GM18907 (cell line): ENCODE results near the gene DUSP11.
"Not testable (repeated sequence)": the region's sequence is repeated elsewhere in the genome, so short reads cannot be mapped to it uniquely, and the experiment has no call there.

Experiments
- ATAC-seq: cut with Tn5 transposase; IDR thresholded peaks from one replicate; pipeline ENCODE4 v1.9.1; 2021; ENCODE audit warnings: mild to moderate bottlenecking, moderate library complexity; ENCODE audit not compliant: unreplicated experiment

Gene DUSP11

DNA sequence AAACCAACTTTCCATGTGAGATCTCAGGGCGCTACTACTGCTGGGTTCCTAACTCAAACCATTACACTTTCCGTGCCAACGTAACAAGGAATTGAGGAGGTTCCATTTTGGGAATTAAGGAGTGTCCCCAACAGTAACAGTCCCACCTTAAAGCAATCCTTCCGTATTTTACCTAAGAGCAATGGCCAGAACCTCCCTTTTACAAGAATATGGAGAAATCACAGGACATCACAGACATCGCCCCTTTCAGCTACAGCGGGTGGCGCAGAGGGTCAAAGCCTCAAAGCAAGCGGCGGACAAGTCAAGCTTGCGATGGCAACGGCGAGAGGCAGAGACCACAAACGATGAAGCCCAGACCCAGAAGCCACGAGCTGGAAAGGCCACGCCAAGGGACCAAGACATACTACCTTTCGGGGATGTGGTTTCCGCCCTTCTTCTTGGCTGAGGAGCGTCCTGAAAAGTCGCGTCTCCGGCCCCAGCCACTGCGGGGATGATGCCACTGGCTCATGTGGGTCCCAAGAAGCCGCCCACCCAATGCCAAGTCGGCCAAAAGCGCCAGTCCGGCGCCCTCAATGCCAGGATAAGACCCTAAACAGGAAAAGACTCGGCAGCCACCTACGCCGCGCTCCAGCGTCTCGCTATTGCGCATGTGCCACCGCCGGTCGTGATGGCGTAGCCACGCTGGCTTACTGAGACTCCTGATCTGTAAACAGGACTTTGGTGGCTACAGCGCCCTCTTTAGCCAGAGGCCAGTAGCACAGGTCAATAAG lies at the start of gene DUSP11:
Gene DUSP11, minus strand, starts transcription at position 637 of the 770 bp plus-strand sequence. Its CDS starts 129 bp downstream, at position 508.
- ATAC-seq, result peak; percentile 99

DNA sequence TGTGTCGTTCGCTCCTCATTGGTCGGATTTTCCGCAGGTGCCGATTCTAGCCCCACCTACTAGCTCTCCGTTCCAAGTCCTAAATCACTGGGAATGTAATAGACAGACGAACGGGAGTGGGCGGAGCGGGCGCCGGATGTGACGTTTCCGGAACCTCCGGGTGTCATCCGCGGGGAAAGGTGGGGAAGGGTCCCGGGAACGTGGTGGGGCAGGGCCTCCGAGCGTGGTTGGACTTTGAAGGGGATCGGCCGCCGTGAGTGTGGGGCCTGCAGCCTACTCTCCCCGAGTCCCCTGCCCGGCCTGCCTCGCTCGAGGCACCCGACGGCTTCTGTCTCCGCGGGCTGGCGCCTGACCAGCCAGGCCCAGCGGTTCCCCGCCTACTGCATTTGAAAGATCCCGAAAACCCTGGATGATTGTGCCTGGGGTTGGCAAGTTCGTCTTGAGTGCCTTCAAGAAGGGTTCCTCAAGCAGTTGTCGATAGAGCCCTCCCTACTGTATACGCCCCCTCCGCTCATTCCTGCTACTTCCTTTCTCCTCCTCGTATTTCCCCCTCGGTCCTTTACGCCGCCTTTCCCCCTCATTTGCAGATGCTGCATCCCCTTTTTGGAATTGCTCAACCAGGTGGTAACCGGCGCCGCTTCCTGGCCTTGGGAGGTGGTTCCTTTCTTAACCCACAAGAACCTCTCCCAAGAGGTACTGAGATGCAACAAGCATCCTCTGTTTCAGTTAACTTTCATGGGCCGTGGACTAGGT lies 49.1 kb upstream of the DUSP11 start, which contains the start of gene STAMBP:
Gene STAMBP, plus strand, starts transcription at position 144 of the 753 bp plus-strand sequence. CDS start 1,896 bp downstream, outside the sequence.
- peak; percentile 79 for ATAC-seq

DNA sequence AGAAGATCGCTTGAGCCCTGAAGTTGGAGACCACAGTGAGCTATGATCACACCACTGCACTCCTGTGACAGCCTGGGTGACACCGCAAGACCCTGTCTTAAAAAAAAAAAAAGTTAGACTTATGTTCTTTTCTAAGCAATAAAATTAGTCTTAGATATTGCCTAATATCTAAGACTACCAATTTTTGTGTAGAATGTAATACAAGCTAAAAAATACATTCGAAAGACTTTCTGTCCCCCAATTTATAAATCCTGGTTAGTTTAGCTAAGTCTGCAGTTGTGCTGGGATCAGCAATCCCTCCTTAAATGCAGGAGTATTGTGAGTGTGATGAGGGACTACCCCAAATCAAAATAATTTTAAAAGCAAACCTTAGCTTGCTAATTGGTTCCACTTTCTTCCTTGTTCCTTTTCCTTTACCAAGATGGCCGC lies 48.5 kb upstream of the DUSP11 start:
- no peak for ATAC-seq

DNA sequence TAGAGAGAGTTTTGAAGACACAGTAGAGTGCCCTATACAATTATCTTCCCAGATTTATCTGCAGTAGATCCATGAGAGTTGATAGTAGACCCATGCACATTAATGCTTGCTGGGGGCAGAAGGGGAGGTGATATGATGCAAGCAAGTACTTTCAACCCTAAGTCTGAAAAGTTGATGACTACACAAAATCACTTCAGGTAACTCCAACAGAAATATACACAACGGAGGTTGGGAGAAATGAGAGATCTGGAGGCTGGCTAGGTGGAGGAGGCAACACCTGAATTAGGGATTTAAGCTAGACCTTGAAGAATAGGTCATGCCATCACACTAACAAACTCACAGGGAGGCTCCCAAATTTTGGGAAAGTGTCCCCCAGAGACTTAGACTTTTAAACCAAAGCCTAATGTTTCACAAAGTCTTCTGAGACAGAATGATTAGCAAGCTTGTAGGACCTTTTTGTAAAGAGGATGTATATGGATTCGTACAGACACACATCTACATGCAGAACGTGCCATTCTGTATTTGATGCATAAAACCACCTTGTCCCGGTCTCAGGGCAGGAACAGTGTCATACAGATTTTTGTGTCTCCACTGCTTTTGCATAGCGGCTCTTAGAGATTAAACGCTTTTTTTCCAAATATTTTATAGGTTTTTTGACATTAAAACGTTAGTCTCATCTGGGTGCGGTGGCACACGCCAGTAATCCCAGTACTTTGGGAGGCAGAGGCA lies 47.9 kb upstream of the DUSP11 start:
- ATAC-seq, result no peak

DNA sequence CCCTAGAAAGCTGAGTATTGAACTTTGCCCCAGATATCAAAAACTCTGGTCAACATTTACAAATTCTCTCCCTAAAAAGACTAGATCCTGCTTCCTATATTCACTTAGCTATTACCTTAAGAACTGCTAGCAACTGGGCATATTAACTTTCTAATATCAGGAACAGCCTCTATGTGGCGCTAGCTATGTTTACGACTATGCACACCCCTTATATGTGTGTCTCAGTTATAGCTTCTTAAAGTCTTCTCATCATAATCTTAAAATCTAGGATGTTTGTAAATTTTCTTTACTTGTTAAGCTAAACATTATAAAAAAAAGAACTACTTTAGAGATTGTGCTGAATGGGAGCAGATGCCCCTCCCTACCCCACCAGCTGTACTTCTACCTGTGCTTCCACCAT lies 47.1 kb upstream of the DUSP11 start:
- ATAC-seq, result no peak

DNA sequence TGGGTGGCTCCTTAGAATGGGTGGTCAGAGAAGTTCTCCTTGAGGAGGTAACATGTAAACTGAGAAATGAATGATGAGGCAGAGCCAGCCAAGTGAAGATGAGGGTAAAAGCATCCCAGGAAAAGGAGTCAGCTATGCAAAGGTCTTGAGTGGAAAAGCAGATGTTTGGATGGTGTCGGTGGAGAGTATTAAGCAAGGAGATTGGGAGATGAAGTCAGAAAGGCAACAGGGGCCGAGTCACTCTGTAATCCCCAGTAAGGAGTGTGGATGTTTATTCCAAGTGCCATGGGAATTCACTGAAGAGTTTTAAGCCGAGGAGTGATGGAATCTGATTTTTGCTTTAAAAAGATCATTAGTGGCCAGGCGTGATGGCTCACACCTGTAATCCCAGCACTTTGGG lies 45.5 kb upstream of the DUSP11 start:
- ATAC-seq, result no peak

DNA sequence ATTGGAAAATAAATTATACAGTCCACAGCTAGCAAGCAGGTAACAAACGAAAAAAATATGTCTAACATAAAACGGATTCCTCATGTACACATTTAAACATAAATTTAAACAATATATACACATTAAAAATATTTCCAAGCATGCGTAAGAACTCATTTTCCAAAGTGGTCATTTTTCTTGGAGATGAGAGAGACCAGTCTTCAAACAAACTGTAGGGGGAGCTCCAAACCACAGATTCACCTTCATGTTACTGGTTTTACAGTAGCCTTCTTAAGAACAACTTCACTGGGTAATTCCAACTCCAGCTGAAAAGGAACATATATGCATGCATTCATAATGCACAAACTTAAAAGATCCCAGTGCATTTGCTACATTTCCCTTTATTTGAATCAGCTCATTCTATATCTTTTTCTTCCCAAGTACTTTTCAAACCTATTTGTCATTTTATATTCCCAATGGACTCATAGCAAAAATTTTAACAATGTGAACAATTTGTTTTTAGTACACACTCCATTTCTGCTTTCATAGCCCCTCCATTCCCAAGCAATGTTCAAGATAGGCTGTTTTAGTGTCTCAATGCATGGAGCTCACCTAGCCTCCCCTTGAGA lies 44.1 kb upstream of the DUSP11 start:
- no peak for ATAC-seq

DNA sequence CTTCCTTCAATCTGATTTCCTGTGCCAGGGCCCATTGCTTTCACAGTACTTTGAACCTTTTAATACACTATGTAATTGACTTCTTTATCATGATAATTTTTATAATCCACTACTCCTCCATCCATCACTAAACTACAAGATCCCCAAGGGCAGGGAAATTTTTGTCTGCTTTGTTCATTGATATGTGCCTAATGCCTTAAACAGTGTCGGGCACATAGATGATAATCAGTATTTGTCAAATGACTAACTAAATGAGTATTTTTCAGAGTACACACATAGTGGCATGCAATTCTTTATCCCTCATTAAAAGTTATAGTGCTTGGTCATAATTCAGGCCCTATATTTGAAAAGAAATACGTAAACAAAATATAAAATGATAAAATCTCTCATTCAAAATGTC lies 43.5 kb upstream of the DUSP11 start:
- no peak for ATAC-seq

DNA sequence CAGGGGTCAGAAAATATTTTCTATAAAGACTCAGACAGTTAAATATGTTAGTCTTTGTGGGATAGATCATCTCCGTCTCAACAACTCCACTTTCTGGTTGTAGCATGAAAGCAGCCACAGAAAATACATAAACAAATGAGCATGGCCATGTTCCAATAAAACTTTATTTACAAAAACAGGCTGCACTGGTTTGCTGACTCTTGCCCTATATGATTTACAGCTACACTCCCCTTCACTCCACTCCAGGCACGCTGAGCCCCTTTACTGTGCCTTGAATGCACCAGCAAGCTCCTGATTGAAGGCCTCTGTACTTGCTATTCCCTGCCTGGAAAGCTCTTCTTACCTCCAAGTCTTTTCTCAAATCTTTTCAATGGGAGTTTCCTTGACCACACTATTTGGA lies 43.1 kb upstream of the DUSP11 start:
- ATAC-seq, result no peak

DNA sequence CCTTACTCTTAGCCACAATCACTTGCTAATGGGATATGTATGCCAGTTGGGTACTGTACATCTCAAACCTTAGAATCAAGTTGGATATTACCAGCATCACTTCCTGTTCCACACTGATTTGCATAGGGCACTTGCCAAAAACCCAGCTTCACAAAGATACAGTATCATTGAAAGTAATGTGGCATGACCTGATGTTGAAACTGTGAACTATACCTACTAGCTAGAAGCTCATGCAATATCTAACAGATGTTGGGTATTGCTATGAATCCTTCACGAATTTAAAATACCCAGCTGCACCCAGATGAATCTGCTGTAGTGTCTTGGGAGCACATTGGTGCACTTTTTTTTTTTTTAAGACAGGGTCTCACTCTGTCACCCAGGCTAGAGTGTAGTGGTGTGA lies 42.4 kb upstream of the DUSP11 start:
- ATAC-seq, result peak; percentile 81

DNA sequence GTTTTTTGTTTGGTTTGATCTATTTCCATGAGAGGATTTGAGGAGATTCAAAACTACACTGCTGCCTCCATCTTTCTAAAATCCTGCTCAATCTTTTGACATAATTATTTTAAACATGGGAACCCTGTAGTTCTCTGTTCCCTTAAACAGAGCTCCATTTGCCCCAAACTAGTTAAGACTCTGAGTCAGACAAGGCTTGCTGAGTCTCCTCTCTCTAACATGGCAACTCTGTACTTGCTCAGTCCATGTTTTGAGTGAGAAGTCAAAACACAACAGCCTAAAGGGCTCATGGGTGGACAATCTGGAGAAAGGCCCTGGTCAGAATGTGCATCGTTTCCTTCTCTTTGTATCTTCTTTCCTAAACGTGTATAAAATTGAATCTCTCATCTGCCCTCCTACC lies 41.8 kb upstream of the DUSP11 start:
- ATAC-seq, result no peak

DNA sequence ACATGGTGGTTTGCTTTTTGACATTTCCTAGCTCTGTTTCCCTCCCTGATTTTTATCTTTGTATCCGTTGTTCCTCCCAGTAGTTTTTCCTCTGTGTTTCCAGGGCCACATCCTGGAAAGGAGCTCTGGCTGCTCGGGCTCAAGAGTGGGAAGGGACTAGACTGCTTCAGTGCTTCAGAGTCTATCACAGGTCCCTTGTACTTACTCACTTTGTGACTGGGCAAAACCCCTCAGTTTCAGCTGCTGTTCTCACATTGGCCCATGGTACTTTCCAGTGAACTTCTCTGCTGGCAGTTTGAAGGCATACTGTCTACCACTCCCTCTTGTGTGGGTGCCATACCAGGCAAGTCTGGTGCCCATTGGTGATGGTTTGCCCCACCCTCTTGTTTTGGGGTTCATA lies 41.3 kb upstream of the DUSP11 start:
- ATAC-seq, result peak; percentile 81

DNA sequence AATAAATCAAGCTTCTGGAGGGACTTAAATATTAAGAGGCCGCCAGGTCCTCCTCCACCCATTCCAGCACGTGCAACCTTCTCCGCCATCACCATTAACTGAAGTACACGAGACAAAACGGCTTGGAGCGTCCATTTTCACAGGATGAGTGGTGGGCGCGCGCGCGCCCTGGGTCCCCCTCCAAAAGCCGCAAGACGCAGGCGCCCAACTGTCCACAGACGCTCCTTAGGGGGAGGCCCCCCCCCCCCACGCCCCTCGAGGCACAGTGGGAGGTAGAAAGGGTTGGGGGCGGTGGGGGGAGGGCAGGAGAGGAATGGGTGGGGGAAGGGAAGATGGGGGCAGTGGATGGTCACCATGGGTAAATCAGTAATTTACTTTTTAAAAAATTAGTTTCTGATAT lies 38.4 kb upstream of the DUSP11 start:
- ATAC-seq, result no peak

DNA sequence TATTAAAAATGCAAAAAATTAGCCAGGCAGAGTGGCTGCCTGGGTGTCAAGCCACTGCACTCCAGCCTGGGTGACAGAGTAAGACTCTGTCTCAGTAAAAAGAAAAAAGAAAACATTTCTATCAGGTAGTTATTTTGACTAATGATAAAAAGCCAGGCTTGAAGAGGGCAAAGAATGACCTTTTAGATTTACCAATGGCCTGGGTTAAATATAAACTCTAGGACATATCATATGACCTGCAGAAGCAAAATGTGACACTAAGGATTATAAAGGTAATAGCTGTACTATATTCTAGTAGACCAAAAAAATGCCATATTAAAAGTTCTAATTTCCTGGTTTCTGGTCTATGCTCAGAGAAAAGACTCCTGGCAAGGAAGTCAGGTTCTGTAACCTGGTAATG lies 32.7 kb upstream of the DUSP11 start:
- ATAC-seq, result no peak

DNA sequence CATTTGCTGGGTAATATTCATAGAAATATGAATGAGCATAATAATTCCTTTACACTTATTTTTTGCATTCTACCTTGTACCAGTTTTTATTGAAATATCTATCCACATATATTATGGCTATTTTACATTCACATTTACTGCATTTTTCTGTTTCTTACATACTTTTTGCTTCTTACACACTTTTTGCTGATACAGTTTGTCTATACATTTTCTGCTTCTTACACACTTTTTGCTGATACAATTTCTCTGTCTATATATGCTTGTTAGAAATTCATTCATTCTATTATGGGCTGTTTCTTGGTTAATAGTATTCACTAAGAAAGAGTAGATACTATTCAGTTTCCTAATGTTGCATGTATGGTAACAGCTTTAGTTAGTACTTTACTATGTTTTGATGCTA lies 32.0 kb upstream of the DUSP11 start:
- ATAC-seq, result no peak

DNA sequence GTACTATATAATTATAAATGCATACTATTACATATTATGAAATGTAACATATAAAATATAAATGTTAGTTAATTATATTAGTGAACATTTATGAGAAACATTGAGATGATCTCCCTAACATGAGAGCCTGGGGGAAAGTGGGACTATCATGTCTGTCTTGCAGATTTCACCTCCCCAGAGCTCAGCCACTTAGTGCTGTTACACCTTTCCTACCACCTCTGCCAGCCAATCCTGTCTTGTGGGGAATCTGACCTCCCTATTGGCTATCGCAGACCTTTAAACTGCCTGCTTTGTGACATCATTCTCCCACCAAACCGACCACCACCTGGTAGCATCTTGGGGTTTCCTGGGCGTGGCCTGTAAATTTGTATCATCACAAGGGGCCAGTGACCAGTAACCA lies 4.0 kb upstream of the DUSP11 start, which contains the start of gene C2orf78:
Gene C2orf78, plus strand, starts transcription at position 301 of the 400 bp plus-strand sequence. CDS start 127 bp downstream, outside the sequence.
- not testable (repeated sequence) for ATAC-seq

DNA sequence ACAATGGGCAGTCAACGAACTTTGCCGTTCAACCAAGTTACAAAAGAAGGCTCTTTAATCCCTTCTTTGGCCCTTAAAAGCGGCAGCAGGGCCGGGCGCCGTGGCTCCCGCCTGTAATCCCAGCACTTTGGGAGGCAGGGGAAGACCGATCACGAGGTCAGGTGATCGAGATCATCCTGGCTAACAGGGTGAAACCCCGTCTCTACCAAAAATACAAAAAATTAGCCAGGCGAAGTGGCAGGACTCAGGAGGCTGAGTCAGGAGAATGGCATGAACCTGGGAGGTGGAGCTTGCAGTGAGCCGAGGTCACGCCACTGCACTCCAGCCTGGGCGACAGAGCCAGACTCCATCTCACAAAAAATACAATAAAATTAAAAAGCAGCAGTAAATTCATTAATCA lies 3.5 kb upstream of the DUSP11 start:
- ATAC-seq, result not testable (repeated sequence)

DNA sequence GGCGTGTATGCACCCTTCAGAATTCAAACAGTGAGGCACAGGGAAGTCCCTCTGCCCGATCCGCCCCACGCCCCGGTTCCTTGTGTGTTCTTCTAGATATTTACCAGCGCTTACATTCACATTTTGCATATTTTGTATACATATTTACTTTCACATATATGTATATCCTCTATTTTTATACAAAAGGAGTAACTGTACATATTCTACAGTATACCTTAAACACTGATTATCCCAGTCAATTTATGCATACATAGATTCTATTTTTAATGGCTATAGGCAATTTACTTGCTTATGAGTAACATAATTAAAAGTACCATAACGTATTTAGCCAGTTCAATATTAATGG lies 307 bp upstream of the DUSP11 start:
- no peak for ATAC-seq

DNA sequence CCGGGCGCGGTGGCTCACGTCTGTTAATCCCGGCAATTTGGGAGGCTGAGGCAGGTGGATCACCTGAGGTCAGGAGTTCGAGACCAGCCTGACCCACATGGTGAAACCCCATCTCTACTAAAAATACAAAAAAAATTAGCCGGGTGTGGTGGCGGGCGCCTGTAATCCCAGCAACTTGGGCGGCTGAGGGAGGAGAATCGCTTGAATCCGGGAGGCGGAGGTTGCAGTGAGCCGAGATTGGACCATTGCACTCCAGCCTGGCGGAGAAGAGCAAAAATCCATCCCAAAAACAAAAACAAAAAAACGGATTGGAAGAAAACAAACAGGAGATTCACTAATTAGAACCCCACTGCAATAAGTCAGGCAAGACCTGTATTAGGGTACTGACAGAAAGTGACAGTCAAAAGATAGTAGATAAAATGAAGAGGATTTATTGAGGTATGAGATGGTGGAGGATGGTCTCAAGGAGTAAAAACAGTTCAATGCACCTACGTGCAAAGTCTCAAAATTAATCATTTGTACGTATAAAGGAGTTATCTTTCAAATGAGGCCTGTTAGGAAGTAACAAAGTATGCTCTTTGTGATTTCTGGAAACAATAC lies 936 bp downstream of the DUSP11 start:
- ATAC-seq, result not testable (repeated sequence)

DNA sequence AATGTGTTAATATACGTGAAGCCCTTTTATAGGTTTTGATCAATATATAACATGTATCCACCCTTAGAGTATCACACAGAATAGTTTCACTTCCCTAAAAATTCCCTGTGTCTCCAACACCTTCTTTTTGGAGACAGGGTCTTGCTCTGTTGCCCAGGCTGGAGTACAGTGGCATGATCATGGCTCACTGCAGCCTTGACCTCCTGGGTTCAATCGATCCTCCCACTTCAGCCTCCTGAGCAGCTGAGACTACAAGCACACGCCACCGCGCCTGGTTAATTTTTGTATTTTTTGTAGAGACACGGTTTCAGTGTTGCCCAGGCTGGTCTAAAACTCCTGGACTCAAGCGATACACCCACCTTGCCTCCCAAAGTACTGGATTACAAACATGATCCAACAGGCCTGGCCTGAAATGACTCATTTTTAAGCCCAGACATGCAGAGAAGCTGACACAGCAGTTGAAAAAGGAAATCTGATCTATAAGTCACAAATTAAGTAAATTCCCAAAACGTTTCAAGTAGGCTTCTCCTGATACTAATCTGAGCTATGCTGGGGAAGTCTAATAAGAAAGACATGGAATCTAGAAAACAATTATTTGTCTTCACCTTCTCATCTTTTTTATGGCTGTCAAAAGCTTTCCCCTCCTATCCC lies 2.9 kb downstream of the DUSP11 start:
- no peak for ATAC-seq
